Measurements from ENCODE around the gene BOLA3.

DNA sequence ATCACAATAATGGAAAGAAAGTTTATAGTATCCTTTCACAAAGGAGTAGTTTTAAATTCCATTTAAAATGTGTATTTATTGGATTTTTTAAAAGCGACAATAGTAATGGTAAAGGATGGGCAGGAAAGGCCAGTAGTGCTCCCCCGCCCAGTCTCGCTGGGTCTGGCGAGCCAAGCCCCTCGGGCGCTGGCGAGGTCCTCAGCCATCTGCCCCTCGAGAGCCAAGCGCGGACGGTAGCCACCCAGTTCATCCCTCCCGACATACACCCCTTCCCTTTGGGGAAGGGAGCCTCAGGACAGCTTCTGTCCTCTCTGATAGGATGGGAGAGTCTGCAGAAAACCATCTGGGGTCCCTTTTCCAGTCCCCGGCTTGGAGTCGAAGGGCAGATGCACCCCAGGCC is 45.2 kb downstream of the BOLA3 start:
- TF ChIP-seq, protein P1, sequence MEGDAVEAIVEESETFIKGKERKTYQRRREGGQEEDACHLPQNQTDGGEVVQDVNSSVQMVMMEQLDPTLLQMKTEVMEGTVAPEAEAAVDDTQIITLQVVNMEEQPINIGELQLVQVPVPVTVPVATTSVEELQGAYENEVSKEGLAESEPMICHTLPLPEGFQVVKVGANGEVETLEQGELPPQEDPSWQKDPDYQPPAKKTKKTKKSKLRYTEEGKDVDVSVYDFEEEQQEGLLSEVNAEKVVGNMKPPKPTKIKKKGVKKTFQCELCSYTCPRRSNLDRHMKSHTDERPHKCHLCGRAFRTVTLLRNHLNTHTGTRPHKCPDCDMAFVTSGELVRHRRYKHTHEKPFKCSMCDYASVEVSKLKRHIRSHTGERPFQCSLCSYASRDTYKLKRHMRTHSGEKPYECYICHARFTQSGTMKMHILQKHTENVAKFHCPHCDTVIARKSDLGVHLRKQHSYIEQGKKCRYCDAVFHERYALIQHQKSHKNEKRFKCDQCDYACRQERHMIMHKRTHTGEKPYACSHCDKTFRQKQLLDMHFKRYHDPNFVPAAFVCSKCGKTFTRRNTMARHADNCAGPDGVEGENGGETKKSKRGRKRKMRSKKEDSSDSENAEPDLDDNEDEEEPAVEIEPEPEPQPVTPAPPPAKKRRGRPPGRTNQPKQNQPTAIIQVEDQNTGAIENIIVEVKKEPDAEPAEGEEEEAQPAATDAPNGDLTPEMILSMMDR (conservative IDR thresholded peaks at IDR 0.05; ENCODE audit: low read depth, low read length), result no peak
- no peak for TF ChIP-seq POLR2A (IDR thresholded peaks at IDR 0.05; ENCODE audit: low read depth, low read length)
- TF ChIP-seq RAD21 (IDR thresholded peaks at IDR 0.05; ENCODE audit: low read length), result no peak
